CD4-positive, alpha-beta T cell treated with Interleukin-17A for 1 hour (primary cell): ENCODE measurements around the gene LCE1A.

Experiments used
- DNase-seq: peaks from one replicate; pipeline ENCODE4 v3.0.0-alpha.2; 2020

LCE1A gene

DNA sequence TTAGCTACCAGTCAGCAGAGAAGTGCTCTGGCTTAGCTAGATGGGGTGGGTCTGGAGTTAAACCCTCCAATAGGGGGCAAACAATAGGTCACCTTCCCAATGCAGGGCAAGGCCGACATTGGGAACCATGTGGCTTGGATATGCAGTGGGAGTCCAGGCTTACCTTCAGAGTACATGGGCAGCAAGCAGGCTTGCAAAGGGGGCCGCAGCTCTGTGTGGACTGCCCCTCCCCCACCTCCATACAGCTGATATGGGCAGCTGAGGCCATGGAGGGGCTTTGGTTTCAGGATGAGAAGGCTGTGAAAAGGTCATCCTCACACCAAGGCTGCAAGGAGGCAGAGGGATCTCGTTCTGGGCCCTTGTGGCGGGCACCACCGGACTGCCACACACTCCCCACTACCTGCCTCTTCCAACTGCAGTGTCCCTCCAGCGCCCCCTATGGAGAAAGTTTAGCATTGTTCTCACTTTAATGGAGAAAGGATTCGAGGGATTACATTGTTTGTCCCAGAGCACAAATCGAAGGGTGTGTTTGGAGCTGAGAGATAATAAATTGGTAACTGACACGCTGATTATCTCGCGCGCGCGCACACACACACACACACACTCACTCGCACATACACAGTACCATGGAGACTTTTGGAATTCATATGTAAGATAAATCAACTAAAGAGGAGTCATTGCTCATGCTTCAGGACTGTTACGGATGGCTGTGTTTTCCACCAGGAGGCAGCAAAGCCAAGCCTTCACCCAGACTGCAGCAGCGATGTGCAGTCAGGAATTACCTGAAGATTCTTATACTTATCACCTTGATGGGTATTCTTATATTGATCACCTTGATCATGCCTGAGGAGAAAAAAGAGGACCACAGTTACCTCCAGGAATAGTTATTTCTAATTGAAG is 43.8 kb downstream of the LCE1A start:
- DNase-seq, result no peak

DNA sequence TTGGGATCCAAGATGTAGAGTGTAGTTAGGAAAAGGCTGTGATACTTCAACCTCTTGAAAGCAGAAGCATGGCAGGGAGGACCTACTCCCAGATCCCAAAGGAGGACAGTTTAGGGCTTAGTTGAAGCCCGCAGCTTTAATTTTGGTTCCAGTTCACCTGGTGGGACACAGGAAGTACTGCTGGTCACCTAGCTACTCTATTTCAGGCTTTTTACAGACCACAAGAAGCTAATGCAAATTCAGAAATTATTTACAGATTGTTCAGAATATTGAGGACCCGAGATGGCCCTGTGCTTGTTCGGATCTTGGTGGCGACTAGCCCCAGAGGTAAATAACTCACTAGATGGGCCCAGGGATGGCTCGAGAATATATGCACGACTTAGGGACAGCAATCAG is 44.5 kb downstream of the LCE1A start:
- no peak for DNase-seq

DNA sequence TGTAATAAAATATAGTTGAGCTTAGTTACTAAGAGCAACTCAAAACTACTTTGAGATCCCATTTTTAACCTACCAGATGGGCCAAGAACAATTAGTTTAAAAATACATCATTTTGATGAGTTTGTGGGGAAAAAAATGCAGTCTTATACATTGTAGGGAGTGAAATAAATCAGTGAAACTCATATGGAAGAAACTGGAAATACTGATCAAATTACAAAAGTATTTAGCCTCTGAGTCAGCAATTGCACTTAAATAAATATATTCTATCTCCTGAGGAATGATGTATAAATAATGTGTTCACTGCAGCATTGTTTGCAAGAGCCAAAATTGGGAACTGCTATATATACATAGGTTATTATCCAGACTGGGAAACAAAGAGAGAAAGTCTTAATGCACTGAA is 46.2 kb downstream of the LCE1A start:
- DNase-seq, result no peak

DNA sequence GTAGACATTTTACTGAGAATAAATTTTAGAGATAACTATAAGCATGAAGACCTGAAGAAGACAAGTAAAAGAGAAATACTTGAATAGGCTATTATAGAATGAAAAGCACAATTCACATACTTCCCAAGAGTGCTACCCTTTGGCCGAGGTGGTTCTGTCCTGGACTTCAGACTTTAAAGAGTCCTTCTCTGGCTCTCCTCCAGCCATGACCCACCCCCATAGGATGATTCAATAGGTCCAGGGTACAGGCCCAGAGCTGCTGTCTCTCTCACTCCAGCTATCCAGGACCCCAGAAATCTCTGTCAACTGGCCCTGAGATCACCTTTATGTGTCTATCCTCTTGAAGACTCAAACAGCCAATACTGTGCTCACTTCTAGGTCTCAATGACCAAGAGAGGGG is 49.6 kb downstream of the LCE1A start:
- no peak for DNase-seq
